HG02642 (cell line): Measurements from ENCODE around the gene SLC26A6.
A peak's percentile ranks its signal among the peaks of the same experiment; 100 is the strongest.

ENCODE experiments used
- ATAC-seq: cut with Tn5 transposase; IDR thresholded peaks from one replicate; pipeline ENCODE4 v1.9.1; 2021; ENCODE audit warnings: mild to moderate bottlenecking; ENCODE audit not compliant: unreplicated experiment, poor library complexity

The SLC26A6 gene

GRCh38 chr3:48661501-48662144 is 26.4 kb upstream of the SLC26A6 start:
- ATAC-seq = no peak

- ATAC-seq = no peak
Measured at GRCh38 chr3:48660800-48661400, 25.6 kb upstream of the SLC26A6 start.

- ATAC-seq = no peak
Measured at GRCh38 chr3:48656841-48657281, 21.6 kb upstream of the SLC26A6 start.

- ATAC-seq = peak; percentile 59
Measured at GRCh38 chr3:48656061-48656840, 21.0 kb upstream of the SLC26A6 start.

- ATAC-seq = no peak
Measured at GRCh38 chr3:48655606-48656005, 20.3 kb upstream of the SLC26A6 start.

- no peak for ATAC-seq
Measured at GRCh38 chr3:48655063-48655462, 19.8 kb upstream of the SLC26A6 start.

GRCh38 chr3:48652923-48653715 is 17.9 kb upstream of the SLC26A6 start:
- ATAC-seq = no peak

- ATAC-seq = no peak
Measured at GRCh38 chr3:48651771-48652170, 16.5 kb upstream of the SLC26A6 start.

- no peak for ATAC-seq
Measured at GRCh38 chr3:48650723-48651122, 15.5 kb upstream of the SLC26A6 start.

- no peak for ATAC-seq
Measured at GRCh38 chr3:48648188-48648850, 13.1 kb upstream of the SLC26A6 start.

GRCh38 chr3:48647714-48648113 is 12.5 kb upstream of the SLC26A6 start:
- ATAC-seq = no peak

- no peak for ATAC-seq
Measured at GRCh38 chr3:48644898-48645760, 9.9 kb upstream of the SLC26A6 start.

- no peak for ATAC-seq
Measured at GRCh38 chr3:48642605-48643004, 7.3 kb upstream of the SLC26A6 start.

GRCh38 chr3:48641396-48641795 is 6.1 kb upstream of the SLC26A6 start:
- ATAC-seq = no peak

GRCh38 chr3:48639944-48640606 is 4.8 kb upstream of the SLC26A6 start:
- ATAC-seq = no peak

GRCh38 chr3:48637305-48637704 is 2.0 kb upstream of the SLC26A6 start:
- no peak for ATAC-seq

- no peak for ATAC-seq
Measured at GRCh38 chr3:48636149-48636655, 941 bp upstream of the SLC26A6 start.

GRCh38 chr3:48634661-48635221 is 520 bp downstream of the SLC26A6 start:
- peak; percentile 23 for ATAC-seq
